Neuronal stem cell (in vitro differentiated cells): ENCODE measurements around the gene CMIP.

Experiments
- DNase-seq: peaks from one replicate; pipeline ENCODE4 v3.0.0-alpha.2; 2013; ENCODE audit warnings: low spot score
- H2AFZ ChIP-seq: one replicate; pipeline ENCODE4 v1.6.1; 2013; ENCODE audit warnings: mild to moderate bottlenecking, low read length, inconsistent platforms
- H2AK5ac ChIP-seq: 2 replicates; pipeline ENCODE4 v1.6.1; 2013; ENCODE audit warnings: low read depth, mild to moderate bottlenecking, inconsistent platforms, low read length, moderate library complexity, mixed read lengths
- H2BK120ac ChIP-seq: 2 replicates; pipeline ENCODE4 v1.6.1; 2013; ENCODE audit warnings: low read depth, mild to moderate bottlenecking, inconsistent platforms, low read length, moderate library complexity, mixed read lengths
- H2BK12ac ChIP-seq: one replicate; pipeline ENCODE4 v1.6.1; 2013; ENCODE audit warnings: low read length, inconsistent platforms
- H2BK15ac ChIP-seq: 2 replicates; pipeline ENCODE4 v1.6.1; 2013; ENCODE audit warnings: mild to moderate bottlenecking, low read length, inconsistent platforms, mixed read lengths
- H2BK5ac ChIP-seq: one replicate; pipeline ENCODE4 v1.6.1; 2013; ENCODE audit warnings: inconsistent platforms, mild to moderate bottlenecking, low read length, moderate library complexity
- H3K14ac ChIP-seq: one replicate; pipeline ENCODE4 v1.6.1; 2013; ENCODE audit warnings: low read length, inconsistent platforms
- H3K18ac ChIP-seq: 2 replicates; pipeline ENCODE4 v1.6.1; 2013; ENCODE audit warnings: low read length, inconsistent platforms
- H3K23ac ChIP-seq: 2 replicates; pipeline ENCODE4 v1.6.1; 2013; ENCODE audit warnings: low read depth, mild to moderate bottlenecking, mixed read lengths, low read length, inconsistent platforms; ENCODE audit not compliant: poor library complexity
- H3K27ac ChIP-seq: replicated peaks from 3 replicates; pipeline ENCODE4 v1.5.1; 2013; ENCODE audit warnings: low read length, inconsistent platforms
- H3K27me3 ChIP-seq, 3 experiments: 2 replicates each; pipeline ENCODE4 v1.6.1; 2013; ENCODE audit warnings: low read length in 3 of 3, mild to moderate bottlenecking in 2 of 3, inconsistent platforms in 1 of 3, low read depth in 1 of 3, mixed read lengths in 1 of 3, moderate library complexity in 1 of 3; ENCODE audit not compliant: control insufficient read depth in 3 of 3, insufficient read depth in 3 of 3
- H3K36me3 ChIP-seq, 2 donors: replicated peaks in 1 of 2; 2 replicates each; pipeline ENCODE4 v1.6.1; 2013; ENCODE audit warnings: low read length in 2 of 2; ENCODE audit not compliant: control insufficient read depth in 2 of 2, insufficient read depth in 2 of 2
- H3K4ac ChIP-seq: 2 replicates; pipeline ENCODE4 v1.6.1; 2013; ENCODE audit warnings: inconsistent platforms, mild to moderate bottlenecking, low read length, moderate library complexity
- H3K4me1 ChIP-seq, 2 donors: 1 replicate in 1 of 2; 2 replicates in 1 of 2; pipeline ENCODE4 v1.6.1; 2013; ENCODE audit warnings: low read length in 2 of 2, low read depth in 1 of 2; ENCODE audit not compliant: control insufficient read depth in 2 of 2, insufficient read depth in 1 of 2
- H3K4me2 ChIP-seq: one replicate; pipeline ENCODE4 v1.6.1; 2013; ENCODE audit warnings: mild to moderate bottlenecking, low read length, inconsistent platforms; ENCODE audit not compliant: insufficient read depth, poor library complexity, severe bottlenecking
- H3K4me3 ChIP-seq, 2 donors: 2 replicates each; pipeline ENCODE4 v1.5.1; 2013; ENCODE audit warnings: low read length in 2 of 2, mild to moderate bottlenecking in 2 of 2, inconsistent platforms in 1 of 2, moderate library complexity in 1 of 2
- H3K79me1 ChIP-seq: one replicate; pipeline ENCODE4 v1.6.1; 2013; ENCODE audit warnings: low read depth, mild to moderate bottlenecking, inconsistent platforms, low read length, moderate library complexity
- H3K9ac ChIP-seq: one replicate; pipeline ENCODE4 v1.6.1; 2013; ENCODE audit warnings: mild to moderate bottlenecking, low read depth, low read length, inconsistent platforms; ENCODE audit not compliant: poor library complexity
- H3K9me3 ChIP-seq, 2 donors: replicated peaks in 1 of 2; 2 replicates each; pipeline versions ENCODE3 to v1.6.1; 2013; ENCODE audit warnings: low read length in 2 of 2, mild to moderate bottlenecking in 2 of 2, inconsistent platforms in 1 of 2, low read depth in 1 of 2, mixed read lengths in 1 of 2, moderate library complexity in 1 of 2; ENCODE audit not compliant: control insufficient read depth in 2 of 2, insufficient read depth in 1 of 2
- H4K8ac ChIP-seq: one replicate; pipeline ENCODE4 v1.6.1; 2013; ENCODE audit warnings: low read depth, mild to moderate bottlenecking, inconsistent platforms, low read length, moderate library complexity
- H4K91ac ChIP-seq: one replicate; pipeline ENCODE4 v1.6.1; 2013; ENCODE audit warnings: low read length, low read depth, mild to moderate bottlenecking, inconsistent platforms; ENCODE audit not compliant: poor library complexity
- WGBS, 2 donors: extraction: QIAGEN DNeasy Blood & Tissue Kit; methylation state at CpG; one replicate each; pipeline ENCODE4 v1.1.7; 2013; ENCODE audit warnings: missing lambda C conversion rate in 2 of 2, mixed read lengths in 1 of 2; ENCODE audit not compliant: insufficient read length in 2 of 2, insufficient replicate concordance in 1 of 2; ENCODE audit errors: extremely low coverage in 2 of 2; 5-methylcytosine and 5-hydroxymethylcytosine counted together

Gene CMIP

DNA sequence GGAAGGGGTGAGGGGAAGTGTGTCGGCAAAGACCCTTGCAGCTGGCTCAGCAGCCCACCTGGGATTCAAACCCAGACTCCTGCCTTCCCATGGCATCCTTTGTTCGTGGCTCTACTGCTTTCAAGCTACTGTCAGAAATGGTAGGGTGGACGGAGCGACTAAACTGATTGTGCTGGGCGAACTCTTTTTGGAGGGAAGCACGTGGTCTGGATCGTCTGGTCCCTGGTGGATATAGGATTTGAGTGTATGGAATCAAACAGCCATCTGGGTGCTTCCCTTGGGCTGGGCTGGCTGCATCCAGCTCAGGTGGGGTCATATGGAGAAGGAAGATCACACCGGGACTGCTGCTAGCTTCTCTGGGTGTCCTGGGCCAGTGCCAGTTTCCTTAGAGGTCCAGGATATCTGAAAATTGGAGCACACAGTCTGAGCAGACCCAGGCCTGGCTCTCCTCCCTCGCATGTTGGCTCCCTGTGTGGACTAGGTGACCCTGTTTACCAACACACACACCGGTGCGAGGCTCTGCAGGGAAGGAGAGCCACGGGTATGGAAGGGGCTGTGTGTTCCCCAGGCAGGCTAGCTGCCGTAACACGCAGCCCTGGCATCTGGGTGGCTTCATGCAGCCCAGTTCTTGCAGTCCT lies 8.6 kb downstream of the CMIP start:
- H4K91ac ChIP-seq, result no peak overlapping the region
- H4K8ac ChIP-seq, result no peak overlapping the region
- H2BK120ac ChIP-seq, result no peak overlapping the region
- H3K4me1 ChIP-seq, result peaks cover 15 to 20% of the 10 kb centered on the region in 2 donors
- H3K36me3 ChIP-seq, result peaks cover 2 to 15% of the 10 kb centered on the region in 2 donors
- H3K9me3 ChIP-seq, result peaks cover 0 to 4% of the 10 kb centered on the region in 2 donors
- H2BK15ac ChIP-seq, result no peak overlapping the region
- no peaks in the 10 kb centered on the region for H3K27me3 ChIP-seq
- H3K27ac ChIP-seq, result no peak overlapping the region
- H3K4ac ChIP-seq, result no peak overlapping the region
- peak overlapping the region in 1 of 2 donors; percentile 12 for H3K4me3 ChIP-seq
- H2AFZ ChIP-seq, result no peak overlapping the region
- no peak overlapping the region for H2BK12ac ChIP-seq
- WGBS, 2 donors, result no CpG with 5 or more reads among the region's 14 CpGs
- no peak overlapping the region for H3K4me2 ChIP-seq
- no peak overlapping the region for H3K23ac ChIP-seq
- peaks cover 26% of the 10 kb centered on the region for H3K79me1 ChIP-seq
- DNase-seq, result no peak
- no peak overlapping the region for H3K9ac ChIP-seq
- H3K14ac ChIP-seq, result no peak overlapping the region
- H2BK5ac ChIP-seq, result no peak overlapping the region
- peak overlapping the region; percentile 15 for H3K18ac ChIP-seq
- H2AK5ac ChIP-seq, result no peak overlapping the region

DNA sequence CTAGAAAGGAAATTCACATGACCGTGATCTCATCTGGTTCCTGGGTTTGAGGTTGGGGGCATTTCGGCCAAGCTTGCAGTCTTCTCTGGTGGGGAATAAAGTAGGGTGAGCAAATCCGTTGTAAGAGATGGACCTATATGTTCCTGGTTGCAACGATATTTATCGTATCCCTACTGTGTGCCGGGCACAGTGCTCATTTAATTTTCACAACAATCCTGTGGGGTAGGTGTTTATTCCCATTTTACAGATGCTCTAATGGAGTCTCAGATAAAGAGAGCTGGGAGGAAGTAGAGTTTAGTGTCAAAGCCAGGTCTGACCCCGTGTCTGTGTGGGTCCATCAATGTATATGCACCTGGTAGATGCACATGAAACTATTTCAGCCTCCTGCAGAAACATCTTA lies 9.4 kb downstream of the CMIP start:
- no peak overlapping the region for H3K9ac ChIP-seq
- WGBS, 2 donors, result no CpG with 5 or more reads among the region's 7 CpGs
- peaks cover 5 to 17% of the 10 kb centered on the region in 2 donors for H3K36me3 ChIP-seq
- no peak overlapping the region for H3K4me3 ChIP-seq
- no peak overlapping the region for H3K27ac ChIP-seq
- H2AFZ ChIP-seq, result no peak overlapping the region
- no peak overlapping the region for H2AK5ac ChIP-seq
- H2BK15ac ChIP-seq, result no peak overlapping the region
- no peak overlapping the region for H3K23ac ChIP-seq
- H2BK12ac ChIP-seq, result no peak overlapping the region
- no peaks in the 10 kb centered on the region for H3K27me3 ChIP-seq
- no peak for DNase-seq
- no peak overlapping the region for H3K18ac ChIP-seq
- peaks cover 12 to 15% of the 10 kb centered on the region in 2 donors for H3K4me1 ChIP-seq
- H4K91ac ChIP-seq, result no peak overlapping the region
- H3K79me1 ChIP-seq, result peaks cover 21% of the 10 kb centered on the region
- H4K8ac ChIP-seq, result no peak overlapping the region
- H3K4ac ChIP-seq, result no peak overlapping the region
- no peak overlapping the region for H2BK5ac ChIP-seq
- no peak overlapping the region for H2BK120ac ChIP-seq
- H3K4me2 ChIP-seq, result no peak overlapping the region
- no peak overlapping the region for H3K14ac ChIP-seq
- peaks cover 0 to 4% of the 10 kb centered on the region in 2 donors for H3K9me3 ChIP-seq

DNA sequence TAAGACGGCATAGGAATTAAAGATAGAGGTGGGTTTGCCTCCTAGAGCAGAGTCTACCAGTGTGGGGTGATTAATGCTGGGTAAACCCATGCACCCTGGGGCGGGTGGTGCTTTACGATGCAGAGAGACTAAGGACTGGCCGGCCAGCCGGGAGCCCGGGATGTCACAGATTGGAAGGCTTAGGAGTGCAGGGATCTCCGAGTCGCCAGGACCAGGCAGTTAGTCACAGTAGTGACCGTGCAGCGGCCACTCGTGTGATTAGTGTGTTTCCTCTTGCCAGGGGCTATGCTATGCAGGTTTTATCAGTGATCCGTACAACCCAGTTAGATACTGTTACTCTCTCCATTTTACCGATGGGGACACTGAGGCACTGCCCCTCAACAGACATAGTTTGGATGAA lies 10.4 kb downstream of the CMIP start:
- Histone ChIP-seq H2BK120ac (no peak overlapping the region), H2AFZ (no peak overlapping the region), H3K18ac (no peak overlapping the region), H3K4me1 (peaks cover 12 to 13% of the 10 kb centered on the region in 2 donors), H3K4ac (no peak overlapping the region), H3K79me1 (peaks cover 18% of the 10 kb centered on the region), H2BK15ac (no peak overlapping the region), H3K27ac (no peak overlapping the region), H2AK5ac (no peak overlapping the region), H3K4me2 (no peak overlapping the region), H3K9ac (no peak overlapping the region), H2BK12ac (no peak overlapping the region), H4K91ac (no peak overlapping the region), H3K14ac (no peak overlapping the region), H3K36me3 (peaks cover 5 to 17% of the 10 kb centered on the region in 2 donors), H3K23ac (no peak overlapping the region), H3K27me3 (no peaks in the 10 kb centered on the region), H2BK5ac (no peak overlapping the region), H4K8ac (no peak overlapping the region), H3K9me3 (peaks cover 0 to 4% of the 10 kb centered on the region in 2 donors), H3K4me3 (no peak overlapping the region)
- no CpG with 5 or more reads among the region's 13 CpGs for WGBS, 2 donors
- DNase-seq, result no peak

DNA sequence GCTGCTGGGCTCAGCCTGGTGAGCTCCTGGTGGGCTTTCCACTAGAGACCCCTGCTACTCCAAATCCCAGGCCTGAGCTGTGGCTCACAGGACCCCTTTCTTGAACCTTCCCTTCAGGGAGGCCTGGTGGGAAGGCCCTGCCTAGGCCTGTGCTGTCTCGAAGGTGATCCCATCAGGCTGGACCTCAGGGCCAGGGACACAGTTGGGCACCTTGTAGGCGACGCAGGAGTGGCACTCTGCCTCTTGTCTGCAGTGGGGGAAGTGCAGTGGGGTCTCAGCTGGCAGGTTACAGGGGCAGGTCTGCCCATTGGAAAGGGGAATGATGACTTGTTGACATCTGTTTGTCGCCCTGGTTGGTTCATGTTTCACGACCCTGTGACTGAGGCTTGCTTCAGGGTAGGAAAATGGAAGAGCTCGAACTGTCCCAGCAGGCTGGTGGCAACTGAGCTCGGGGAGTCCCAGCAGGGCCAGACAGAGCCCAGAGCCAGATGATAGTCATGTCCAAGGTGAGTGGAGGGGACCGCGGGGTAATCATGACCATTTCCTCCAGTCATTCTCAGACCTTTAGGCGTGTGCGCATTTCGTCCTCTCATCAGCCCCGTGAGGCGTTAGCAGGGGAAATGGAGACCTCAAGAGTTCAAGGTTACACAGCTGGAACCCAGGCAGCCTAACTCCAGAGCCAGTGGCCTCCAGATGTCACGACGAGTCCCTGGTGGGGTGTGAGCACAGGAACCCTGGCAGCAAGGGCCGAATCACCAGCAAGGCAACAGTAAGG lies 11.3 kb downstream of the CMIP start:
- no CpG with 5 or more reads among the region's 17 CpGs for WGBS, 2 donors

More for the DNA sequence above, 11.3 kb downstream of the CMIP start:
- no peak overlapping the region for H2BK120ac ChIP-seq
- no peak overlapping the region for H3K4me3 ChIP-seq
- H3K27ac ChIP-seq, result no peak overlapping the region
- peak overlapping the region; percentile 34 for H3K23ac ChIP-seq
- no peak overlapping the region for H2BK5ac ChIP-seq
- H4K8ac ChIP-seq, result no peak overlapping the region
- H3K18ac ChIP-seq, result peak overlapping the region; percentile 6
- no peak overlapping the region for H3K14ac ChIP-seq
- H3K9ac ChIP-seq, result no peak overlapping the region
- no peak for DNase-seq
- no peak overlapping the region for H4K91ac ChIP-seq
- peaks cover 12 to 14% of the 10 kb centered on the region in 2 donors for H3K4me1 ChIP-seq
- H2AFZ ChIP-seq, result no peak overlapping the region
- H3K9me3 ChIP-seq, result peaks cover 0 to 2% of the 10 kb centered on the region in 2 donors
- peaks cover 17% of the 10 kb centered on the region for H3K79me1 ChIP-seq
- H2BK15ac ChIP-seq, result no peak overlapping the region
- peaks cover 7 to 20% of the 10 kb centered on the region in 2 donors for H3K36me3 ChIP-seq
- no peak overlapping the region for H3K4me2 ChIP-seq
- no peaks in the 10 kb centered on the region for H3K27me3 ChIP-seq
- no peak overlapping the region for H2AK5ac ChIP-seq
- no peak overlapping the region for H2BK12ac ChIP-seq
- no peak overlapping the region for H3K4ac ChIP-seq
